GM12878 (cell line): ENCODE results near the gene ZNF57. TPM values are rescaled to one million over a fixed set of nuclear protein-coding genes. Genes with fewer than 3 reads are reported as not detected.

ENCODE experiments used
- ATAC-seq: fragments of 200-7000 bp; cut with Tn5 transposase; 3 replicates; pipeline ENCODE4 v1.9.1; 2020; ENCODE audit warnings: mild to moderate bottlenecking, moderate library complexity
- BruUV-seq: library from RNA; stranded (reverse); fragments of 400-500 nt; replicated peaks from 2 replicates; lab custom pipeline; 2021; lab: Mats Ljungman, UMichigan
- CTCF ChIA-PET: fragments of 300-600 bp; sonication (Branson Sonifier 250); formaldehyde crosslinking; extraction: SDS; loops from one replicate; lab custom pipeline; 2021; ENCODE audit warnings: inconsistent platforms; lab: Yijun Ruan, JAX
- POLR2A ChIA-PET: fragments of 350-600 bp; formaldehyde crosslinking; extraction: SDS; loops from one replicate; lab custom pipeline; 2021; ENCODE audit warnings: inconsistent platforms; lab: Charles Lee
- RAD21 ChIA-PET: fragments of 300-600 bp; sonication (Branson Sonifier 250); formaldehyde crosslinking; loops from one replicate; lab custom pipeline; 2023; ENCODE audit warnings: antibody characterized with exemption; ENCODE audit not compliant: unreplicated experiment; lab: Charles Lee
- SMC1A ChIA-PET: fragments of 300-600 bp; sonication (Branson Sonifier 250); formaldehyde crosslinking; loops from one replicate; lab custom pipeline; 2023; ENCODE audit not compliant: unreplicated experiment, uncharacterized antibody; lab: Charles Lee
- DNase-seq: peaks from one replicate; pipeline ENCODE4 v3.0.0-alpha.2; 2011; ENCODE audit warnings: low read depth, low spot score
- FAIRE-seq: peaks from 3 replicates; lab custom pipeline; 2011; peaks lifted over from hg19 to GRCh38; lab: Jason Lieb, UNC
- H2AFZ ChIP-seq: 2 replicates; pipeline ENCODE4 v1.6.0; 2011; ENCODE audit warnings: low read depth, low read length, control low read depth; ENCODE audit not compliant: control insufficient read depth
- H3K27ac ChIP-seq: 2 replicates; pipeline ENCODE4 v1.5.1; 2011; ENCODE audit warnings: control low read depth; ENCODE audit not compliant: control insufficient read depth, insufficient read depth
- H3K27me3 ChIP-seq, 2 experiments: replicated peaks in 1 of 2; 2 replicates each; pipeline versions ENCODE4 v1.6.0 to v1.6.1; 2011; ENCODE audit warnings: low read length in 1 of 2; ENCODE audit not compliant: control insufficient read depth in 2 of 2, insufficient read depth in 2 of 2
- H3K36me3 ChIP-seq, 2 experiments: 2 replicates each; pipeline ENCODE4 v1.5.1; 2011; ENCODE audit warnings: low read length in 1 of 2; ENCODE audit not compliant: control insufficient read depth in 2 of 2, insufficient read depth in 2 of 2
- H3K4me1 ChIP-seq: 2 replicates; pipeline ENCODE4 v1.6.1; 2011; ENCODE audit warnings: mild to moderate bottlenecking, low read length, moderate library complexity, mixed read lengths; ENCODE audit not compliant: control insufficient read depth, insufficient read depth
- H3K4me2 ChIP-seq: 2 replicates; pipeline ENCODE4 v1.6.0; 2011; ENCODE audit warnings: control low read depth; ENCODE audit not compliant: control insufficient read depth, insufficient read depth
- H3K4me3 ChIP-seq: fragments of 200-600 bp; sonication (generic); 2 replicates; pipeline ENCODE4 v1.5.1; 2016
- H3K79me2 ChIP-seq: 2 replicates; pipeline ENCODE4 v1.6.0; 2011; ENCODE audit warnings: low read length; ENCODE audit not compliant: control insufficient read depth, insufficient read depth
- H3K9ac ChIP-seq: 2 replicates; pipeline ENCODE4 v1.8.0; 2011; ENCODE audit warnings: low read length, control low read depth, mixed read lengths; ENCODE audit not compliant: control insufficient read depth, insufficient read depth
- H3K9me3 ChIP-seq: replicated peaks from 3 replicates; pipeline ENCODE4 v1.5.1; 2011; ENCODE audit warnings: mild to moderate bottlenecking, low read length; ENCODE audit not compliant: control insufficient read depth, insufficient read depth
- H4K20me1 ChIP-seq: 2 replicates; pipeline ENCODE4 v1.6.0; 2011; ENCODE audit not compliant: control insufficient read depth, insufficient read depth
- BACH1 ChIP-seq: fragments of 450-650 bp; IDR thresholded peaks from 2 replicates; pipeline ENCODE4 v1.6.1; 2017; ENCODE audit warnings: mild to moderate bottlenecking, borderline replicate concordance
- BCL11A ChIP-seq: IDR thresholded peaks from 2 replicates; pipeline ENCODE4 v1.6.1; 2011; ENCODE audit warnings: low read depth, low read length
- BRCA1 ChIP-seq: IDR thresholded peaks from 2 replicates; pipeline ENCODE4 v1.6.1; 2011; ENCODE audit warnings: low read depth, low read length, improper control_type of control experiment
- CBFB ChIP-seq: IDR thresholded peaks from 2 replicates; pipeline ENCODE4 v1.6.1; 2016; ENCODE audit warnings: antibody characterized with exemption, low read depth
- CTCF ChIP-seq, 3 experiments: IDR thresholded peaks in 2 of 3; conservative IDR thresholded peaks in 1 of 3; 2 replicates each; pipeline ENCODE4 v1.5.1; 2011; ENCODE audit warnings: low read depth in 3 of 3, low read length in 3 of 3, mild to moderate bottlenecking in 3 of 3, control low read depth in 2 of 3, moderate library complexity in 2 of 3, inconsistent platforms in 1 of 3, mixed read lengths in 1 of 3; ENCODE audit not compliant: control insufficient read depth in 2 of 3, insufficient read depth in 1 of 3; ENCODE audit errors: extremely low read depth in 1 of 3
- EZH2 ChIP-seq: IDR thresholded peaks from 2 replicates; pipeline ENCODE4 v1.6.1; 2012; ENCODE audit warnings: low read depth, mild to moderate bottlenecking, control low read depth, inconsistent platforms, low read length, borderline replicate concordance; ENCODE audit not compliant: control insufficient read depth
- GATAD2B ChIP-seq: fragments of 450-650 bp; conservative IDR thresholded peaks from 2 replicates; pipeline ENCODE4 v1.6.1; 2017; ENCODE audit warnings: low read depth, mild to moderate bottlenecking, moderate library complexity
- LARP7 ChIP-seq: fragments of 450-650 bp; IDR thresholded peaks from 2 replicates; pipeline ENCODE4 v1.6.1; 2017; ENCODE audit warnings: mild to moderate bottlenecking
- MEF2B ChIP-seq: fragments of 450-650 bp; IDR thresholded peaks from 2 replicates; pipeline ENCODE4 v1.6.1; 2018; ENCODE audit warnings: mild to moderate bottlenecking, moderate library complexity; ENCODE audit not compliant: partially characterized antibody, poor library complexity, severe bottlenecking
- NR2C2 ChIP-seq: IDR thresholded peaks from 2 replicates; pipeline ENCODE4 v1.6.1; 2011; ENCODE audit warnings: borderline replicate concordance, low read depth; ENCODE audit not compliant: control insufficient read depth, insufficient read length
- PAX5 ChIP-seq: IDR thresholded peaks from 2 replicates; pipeline ENCODE4 v1.6.1; 2011; ENCODE audit warnings: low read depth, low read length, borderline replicate concordance
- PML ChIP-seq: IDR thresholded peaks from 2 replicates; pipeline ENCODE4 v1.6.1; 2012; ENCODE audit warnings: low read length, inconsistent platforms
- POLR2AphosphoS2 ChIP-seq: IDR thresholded peaks from 2 replicates; pipeline ENCODE4 v1.6.1; 2011; ENCODE audit warnings: low read depth, mild to moderate bottlenecking, low read length, improper control_type of control experiment, moderate library complexity
- SKIL ChIP-seq: fragments of 450-650 bp; IDR thresholded peaks from 2 replicates; pipeline ENCODE4 v1.6.1; 2017; ENCODE audit warnings: mild to moderate bottlenecking, low read depth, inconsistent platforms; ENCODE audit not compliant: poor library complexity, severe bottlenecking
- SMC3 ChIP-seq: IDR thresholded peaks from 2 replicates; pipeline ENCODE4 v1.6.1; 2011; ENCODE audit warnings: low read length, improper control_type of control experiment, borderline replicate concordance
- SPI1 ChIP-seq: IDR thresholded peaks from 2 replicates; pipeline ENCODE4 v1.6.1; 2011; ENCODE audit warnings: low read depth, mild to moderate bottlenecking, low read length, moderate library complexity, borderline replicate concordance; ENCODE audit not compliant: insufficient read depth
- TCF12 ChIP-seq: IDR thresholded peaks from 2 replicates; pipeline ENCODE4 v1.6.1; 2011; ENCODE audit warnings: low read depth, mild to moderate bottlenecking, low read length
- USF2 ChIP-seq: IDR thresholded peaks from 2 replicates; pipeline ENCODE4 v1.6.1; 2011; ENCODE audit warnings: low read depth, low read length, improper control_type of control experiment, borderline replicate concordance
- WGBS: methylation state at CpG from one replicate; pipeline ENCODE4 v1.1.6; 2016; ENCODE audit warnings: low lambda C conversion rate; ENCODE audit not compliant: insufficient replicate concordance, insufficient coverage; ENCODE audit errors: missing lambda C conversion rate; 5-methylcytosine and 5-hydroxymethylcytosine counted together
- in situ Hi-C: fragments of 300-500 bp; cut with MboI; formaldehyde crosslinking; loops from 9 replicates; pipeline ENCODE4 v1.14.3; 2018; ENCODE audit warnings: mixed read lengths
- intact Hi-C: fragments of 100-400 bp; cut with micrococcal nuclease; formaldehyde crosslinking; loops from one replicate; pipeline ENCODE4 v1.14.2; 2022; ENCODE audit not compliant: unreplicated experiment
- polyA plus RNA-seq, 11 experiments: library from polyadenylated mRNA; depleted of rRNA in 4 of 11; unstranded in 6 of 11; stranded (reverse) in 5 of 11; fragments of >200 nt; fragmentation: Nextera tagmentation in 4 of 11; fragmentation: Illumina TruSeq in 1 of 11; extraction: Ambion mirVana in 4 of 11; extraction: Trizol in 1 of 11; gene quantifications; 1 replicate in 1 of 11; 2 replicates in 10 of 11; pipeline versions ENCODE4 v1.2.1 to v1.2.3, GENCODE V29; 2011 to 2016; ENCODE audit warnings: inconsistent platforms in 2 of 11, missing spikeins in 2 of 11, low read depth in 1 of 11
- total RNA-seq, 4 experiments: library from RNA; depleted of rRNA in 3 of 4; stranded (reverse); fragments of >200 nt in 3 of 4; fragmentation: Illumina TruSeq in 1 of 4; extraction: Trizol in 1 of 4; gene quantifications; 2 replicates each; pipeline versions ENCODE4 v1.2.1 to v1.2.3, GENCODE V29; 2013 to 2021

The ZNF57 gene
- total and polyA plus RNA-seq, 10 of the 15 experiments (the other 5 are each of a cell fraction or from before 2014, with no cell fraction given): 2.7 to 8.9 (median 5.8) TPM

- TF ChIP-seq POLR2AphosphoS2: no peak
- TF ChIP-seq BRCA1: no peak
- TF ChIP-seq NR2C2: no peak
- no peak for TF ChIP-seq PAX5
- TF ChIP-seq CTCF (IDR thresholded peaks at IDR 0.05 in 2 of 3, conservative IDR thresholded peaks at IDR 0.05 in 1 of 3; ENCODE audit: control insufficient read depth in 2 of 3, extremely low read depth in 1 of 3, insufficient read depth in 1 of 3, low read depth in 3 of 3, low read length in 3 of 3): no peak
- TF ChIP-seq EZH2: no peak
- no peak for TF ChIP-seq BACH1
Measured at GRCh38 chr19:2885736-2886135, 15.0 kb upstream of the ZNF57 start (continued).

- H4K20me1 ChIP-seq: no peaks in the 10 kb centered on the region
- no peak overlapping the region for H3K9ac ChIP-seq
- H3K27ac ChIP-seq: no peak overlapping the region
- no peaks in the 10 kb centered on the region for H3K36me3 ChIP-seq
- peaks cover 3% of the 10 kb centered on the region; the same call in 1 of the 2 replicates for H3K4me1 ChIP-seq
- POLR2A ChIA-PET: interaction anchor here (0.5 to 0.6 kb wide), 2 partner anchors 75 to 388 kb away, joined by 4 read pairs; no protein-coding TSS in a partner anchor
- 1% methylated on average over 9 of the region's 9 CpGs for WGBS
- ATAC-seq (peak; percentile 89), FAIRE-seq (peak; percentile 95), DNase-seq (no peak)
- H3K4me2 ChIP-seq: no peak overlapping the region
- no peak overlapping the region for H3K4me3 ChIP-seq
- in situ Hi-C loops (loop anchor here (5.0 kb wide), 1 partner anchor 240 kb away; no protein-coding TSS in a partner anchor), intact Hi-C loops (loop anchor here (5.0 to 10.0 kb wide), 2 partner anchors 57 to 240 kb away; partner anchors contain the start of gene ZNF77)
- RAD21 ChIA-PET: interaction anchor here (0.6 to 1.5 kb wide), 4 partner anchors 13 to 1461 kb away, joined by 3 to 10 read pairs (median 5); partner anchors contain the start of gene ZNF57
- SMC1A ChIA-PET: interaction anchor here (0.9 to 2.0 kb wide), 6 partner anchors 13 to 246 kb away, joined by 3 to 9 read pairs (median 4); partner anchors contain the start of gene ZNF57
- no peaks in the 10 kb centered on the region; the same call in 2 of the 3 replicates for H3K9me3 ChIP-seq
- no peaks in the 10 kb centered on the region for H3K27me3 ChIP-seq
- no peaks in the 10 kb centered on the region for H3K79me2 ChIP-seq
- peak overlapping the region; percentile 66 for H2AFZ ChIP-seq
- BruUV-seq: no TSS peak
- CTCF ChIA-PET: interaction anchor here (0.6 to 3.1 kb wide), 24 partner anchors 11 to 239 kb away, joined by 3 to 29 read pairs (median 4); partner anchors contain the start of gene ZNF57
- TF ChIP-seq SPI1: no peak
- no peak for TF ChIP-seq USF2
- no peak for TF ChIP-seq SKIL
- no peak for TF ChIP-seq PML
- TF ChIP-seq MEF2B: no peak
- no peak for TF ChIP-seq TCF12
- TF ChIP-seq CBFB: no peak
- no peak for TF ChIP-seq BCL11A
- no peak; the same call in 1 of the 2 replicates for TF ChIP-seq LARP7
- no peak for TF ChIP-seq GATAD2B
- peak; percentile 50; the same call in 1 of the 2 replicates for TF ChIP-seq SMC3
Measured at GRCh38 chr19:2887391-2887914, 13.3 kb upstream of the ZNF57 start.
